Fibroblast of pulmonary artery (primary cell): ENCODE data around the gene CAP1.
A peak's percentile ranks its signal among the peaks of the same experiment; 100 is the strongest.

ENCODE experiments used
- DNase-seq: peaks from one replicate; pipeline ENCODE4 v3.0.0-alpha.2; 2010; ENCODE audit warnings: low read depth
- H3K4me3 ChIP-seq: replicated peaks from 2 replicates; pipeline ENCODE4 v1.5.1; 2011; ENCODE audit warnings: low read depth, mild to moderate bottlenecking, control low read depth, low read length, moderate library complexity
- TF ChIP-seq, protein P1 (sequence below): IDR thresholded peaks from 2 replicates; pipeline ENCODE4 v1.5.1; 2011; ENCODE audit warnings: mild to moderate bottlenecking, control low read depth, low read length, inconsistent platforms; ENCODE audit errors: missing control alignments

The CAP1 gene

DNA sequence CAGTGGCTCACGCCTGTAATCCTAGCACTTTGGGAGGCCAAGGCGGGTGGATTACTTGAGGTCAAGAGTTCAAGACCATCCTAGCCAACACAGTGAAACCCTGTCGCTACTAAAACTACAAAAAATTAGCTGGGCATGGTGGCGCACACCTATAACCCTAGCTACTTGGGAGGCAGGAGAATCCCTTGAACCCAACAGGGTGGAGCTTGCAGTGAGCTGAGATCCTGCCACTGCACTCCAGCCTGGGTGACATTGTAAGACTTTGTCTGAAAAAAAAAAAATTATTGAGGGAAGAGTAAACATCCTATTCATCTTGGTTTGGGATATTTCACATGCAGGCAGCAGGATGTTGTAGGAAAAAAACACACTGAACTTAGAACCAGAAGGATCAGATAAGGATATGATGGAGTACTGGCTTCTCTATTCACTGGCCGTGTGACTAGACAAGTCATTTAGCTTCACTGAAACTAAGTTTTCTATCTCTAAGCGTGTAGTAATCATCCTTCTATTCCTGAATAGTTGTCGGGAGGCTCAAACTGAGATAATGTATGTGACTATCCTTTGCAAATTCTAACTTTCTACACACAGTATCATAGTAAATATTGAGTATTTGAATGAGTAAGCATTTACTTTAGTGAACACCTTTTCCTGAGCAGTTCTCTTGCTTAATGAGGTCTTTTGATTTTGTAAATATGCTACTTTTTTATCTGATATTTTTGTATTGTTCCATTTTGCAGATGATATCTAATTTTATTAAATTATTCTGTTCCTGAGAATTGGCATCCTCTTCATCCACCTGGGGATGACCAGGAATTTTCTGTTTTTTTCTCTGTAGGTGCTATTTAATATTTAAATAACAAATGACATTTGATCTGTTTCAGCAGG is 18.2 kb downstream of the CAP1 start:
- H3K4me3 ChIP-seq = no peak overlapping the region
- TF ChIP-seq, protein P1, sequence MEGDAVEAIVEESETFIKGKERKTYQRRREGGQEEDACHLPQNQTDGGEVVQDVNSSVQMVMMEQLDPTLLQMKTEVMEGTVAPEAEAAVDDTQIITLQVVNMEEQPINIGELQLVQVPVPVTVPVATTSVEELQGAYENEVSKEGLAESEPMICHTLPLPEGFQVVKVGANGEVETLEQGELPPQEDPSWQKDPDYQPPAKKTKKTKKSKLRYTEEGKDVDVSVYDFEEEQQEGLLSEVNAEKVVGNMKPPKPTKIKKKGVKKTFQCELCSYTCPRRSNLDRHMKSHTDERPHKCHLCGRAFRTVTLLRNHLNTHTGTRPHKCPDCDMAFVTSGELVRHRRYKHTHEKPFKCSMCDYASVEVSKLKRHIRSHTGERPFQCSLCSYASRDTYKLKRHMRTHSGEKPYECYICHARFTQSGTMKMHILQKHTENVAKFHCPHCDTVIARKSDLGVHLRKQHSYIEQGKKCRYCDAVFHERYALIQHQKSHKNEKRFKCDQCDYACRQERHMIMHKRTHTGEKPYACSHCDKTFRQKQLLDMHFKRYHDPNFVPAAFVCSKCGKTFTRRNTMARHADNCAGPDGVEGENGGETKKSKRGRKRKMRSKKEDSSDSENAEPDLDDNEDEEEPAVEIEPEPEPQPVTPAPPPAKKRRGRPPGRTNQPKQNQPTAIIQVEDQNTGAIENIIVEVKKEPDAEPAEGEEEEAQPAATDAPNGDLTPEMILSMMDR = no peak
- DNase-seq = peak; percentile 38

DNA sequence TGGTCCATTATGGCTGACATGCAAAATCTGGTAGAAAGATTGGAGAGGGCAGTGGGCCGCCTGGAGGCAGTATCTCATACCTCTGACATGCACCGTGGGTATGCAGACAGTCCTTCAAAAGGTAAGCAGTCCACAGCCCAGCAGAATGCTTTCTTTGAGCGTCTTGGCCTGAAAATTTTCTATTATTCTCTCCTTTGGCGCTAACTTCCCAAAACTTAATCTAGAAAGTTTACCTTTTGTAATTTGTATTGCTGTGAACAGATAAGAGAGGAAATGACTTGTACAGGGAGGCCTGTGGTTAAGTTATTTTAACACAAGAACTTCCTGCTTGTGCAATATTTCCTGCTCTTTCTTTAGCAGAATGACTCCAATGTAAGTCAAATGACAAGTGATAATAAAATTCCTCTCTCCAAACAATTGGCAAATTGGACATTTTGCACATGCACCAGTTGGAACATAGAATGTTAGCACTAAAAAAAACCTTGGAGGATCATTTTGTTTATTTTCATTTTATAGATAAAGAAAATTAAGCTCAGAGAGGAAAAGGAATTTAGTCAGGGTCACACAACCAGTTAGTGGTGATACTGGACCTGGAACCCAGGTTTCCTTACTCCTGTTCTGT is 18.9 kb downstream of the CAP1 start:
- TF ChIP-seq, protein P1 = peak; percentile 18
- H3K4me3 ChIP-seq = no peak overlapping the region
- DNase-seq = peak; percentile 88

DNA sequence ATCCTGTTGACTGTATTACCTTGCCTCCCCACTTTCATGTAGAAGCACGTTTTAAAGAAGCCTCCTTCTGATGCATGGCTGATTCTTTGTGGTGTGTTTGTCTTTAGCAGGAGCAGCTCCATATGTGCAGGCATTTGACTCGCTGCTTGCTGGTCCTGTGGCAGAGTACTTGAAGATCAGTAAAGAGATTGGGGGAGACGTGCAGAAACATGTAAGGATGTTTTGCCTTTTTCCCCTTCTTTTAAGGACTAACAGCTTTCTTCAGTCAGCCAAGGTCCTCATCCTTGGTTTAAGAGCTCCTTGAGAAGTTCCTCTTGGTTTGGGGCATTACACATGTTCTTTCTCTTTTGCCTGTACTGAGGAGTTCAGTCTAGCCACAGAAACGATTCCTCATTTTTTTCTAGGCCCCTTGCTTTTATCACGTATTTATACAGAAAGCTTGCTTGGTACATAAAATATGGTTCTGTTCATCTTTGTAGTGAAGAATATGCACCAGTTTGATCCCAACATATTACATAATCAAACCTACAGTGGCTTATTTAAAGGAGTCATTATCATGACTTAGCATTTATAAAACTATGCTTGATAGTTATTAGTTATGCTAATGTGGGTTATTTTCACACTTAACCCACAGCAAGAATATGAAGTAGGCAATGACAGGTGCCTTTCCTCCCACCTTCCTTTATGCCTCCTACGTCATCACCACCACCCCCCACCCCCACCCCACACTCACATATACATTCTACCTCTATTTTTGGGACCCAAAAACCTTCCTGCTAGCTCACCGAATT is 19.6 kb downstream of the CAP1 start:
- no peak overlapping the region for H3K4me3 ChIP-seq
- TF ChIP-seq, protein P1 = no peak
- peak; percentile 27 for DNase-seq

DNA sequence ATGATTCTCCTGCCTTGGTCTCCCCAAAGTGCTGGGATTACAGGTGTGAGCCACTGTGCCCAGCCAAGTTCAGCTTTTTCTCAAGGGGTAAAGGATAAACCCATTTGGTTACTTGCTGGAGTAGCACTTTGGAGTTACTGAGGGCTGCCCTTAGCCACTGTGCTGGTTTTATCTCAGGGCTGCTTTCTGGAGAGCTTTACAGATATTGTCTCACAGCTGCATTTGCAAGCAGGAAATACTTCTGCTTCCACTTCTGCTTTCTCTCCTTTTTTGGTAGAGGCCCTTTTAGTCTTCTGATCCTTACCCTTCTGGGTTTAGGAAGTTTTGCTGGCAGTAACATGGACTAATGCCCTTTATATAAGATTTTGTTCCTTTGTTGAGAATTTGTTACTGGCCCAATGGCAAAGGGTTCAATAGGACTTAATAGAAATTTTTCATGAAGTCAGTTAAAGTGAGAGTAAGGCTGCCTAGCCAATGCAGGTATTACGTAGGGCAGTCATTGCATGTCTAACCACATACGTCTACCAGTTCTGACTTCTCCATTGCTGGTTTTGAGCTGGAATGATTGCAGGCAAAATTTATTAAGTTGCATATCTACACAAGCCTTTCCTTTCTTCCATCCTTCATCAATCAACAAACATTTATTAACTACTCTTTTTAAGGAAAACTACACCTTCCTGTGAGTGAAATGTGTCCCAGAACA is 24.4 kb downstream of the CAP1 start:
- TF ChIP-seq, protein P1 = no peak
- no peak overlapping the region for H3K4me3 ChIP-seq
- DNase-seq = peak; percentile 34

DNA sequence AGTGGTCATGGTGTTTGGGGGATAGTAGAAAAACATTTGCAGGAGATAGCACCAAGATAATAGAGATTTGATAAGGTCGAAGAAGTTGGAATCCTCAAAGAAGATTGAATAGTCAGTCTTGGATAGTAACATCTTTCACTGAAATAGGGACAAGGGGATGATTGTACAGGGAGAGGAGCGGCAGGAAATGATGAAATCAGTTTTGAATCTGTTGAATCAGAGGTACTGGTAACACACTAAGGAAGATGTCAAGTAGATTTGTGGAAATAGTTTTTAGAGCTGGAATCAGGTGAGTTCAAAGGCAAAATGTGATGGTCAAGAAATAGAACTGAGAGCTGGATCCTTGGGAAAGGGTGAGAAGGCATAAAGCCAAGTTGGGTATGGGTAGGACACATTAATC is 26.5 kb downstream of the CAP1 start:
- no peak overlapping the region for H3K4me3 ChIP-seq
- DNase-seq = peak; percentile 41
- TF ChIP-seq, protein P1 = no peak

DNA sequence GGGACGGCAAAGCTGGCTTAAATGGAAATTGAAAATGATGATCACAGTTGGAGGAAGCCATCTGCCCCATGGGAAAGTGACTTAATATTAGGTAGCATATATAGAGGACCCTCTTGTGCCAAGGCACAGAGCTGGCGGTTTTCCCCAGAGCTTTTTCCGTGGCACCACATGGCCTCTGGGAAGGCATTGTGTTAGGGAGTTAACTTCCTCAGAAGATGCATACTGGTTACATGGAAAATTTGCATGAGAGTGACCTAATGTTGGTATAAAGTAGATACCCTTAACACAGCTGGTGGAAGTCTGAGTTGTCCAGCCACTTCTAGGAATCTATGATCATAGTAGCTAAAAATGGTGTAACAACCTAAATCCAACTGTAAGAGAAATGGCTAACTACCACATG is 27.3 kb downstream of the CAP1 start:
- no peak for DNase-seq
- no peak overlapping the region for H3K4me3 ChIP-seq
- TF ChIP-seq, protein P1 = no peak
